Activated CD4-positive, alpha-beta T cell treated with anti-CD3 and anti-CD28 coated beads for 1 hour (primary cell): Measurements from ENCODE around the gene ZNF711.
"Not testable (repeated sequence)": the region's sequence is repeated elsewhere in the genome, so short reads cannot be mapped to it uniquely, and the experiment has no call there.

Experiments used
- DNase-seq: peaks from one replicate; pipeline ENCODE4 v3.0.0-alpha.2; 2020

ZNF711 gene

GRCh38 chrX:85243761-85244449 is at the start of gene ZNF711, which contains the start of gene SATL1:
Gene ZNF711 (plus strand): TSS chrX:85243991. CDS start chrX:85247573, 3,582 bp downstream.
Gene SATL1 (minus strand): TSS chrX:85243779. CDS start chrX:85108968, 134,811 bp downstream.
- no peak for DNase-seq

- no peak for DNase-seq
These were observed 47.5 kb upstream of the ZNF711 start for GRCh38 chrX:85196319-85196718.

- DNase-seq: no peak
These were observed 40.3 kb upstream of the ZNF711 start for GRCh38 chrX:85203461-85203970.

- no peak for DNase-seq
These were observed 29.8 kb upstream of the ZNF711 start for GRCh38 chrX:85213792-85214530.

- DNase-seq: no peak
These were observed 27.8 kb upstream of the ZNF711 start for GRCh38 chrX:85215946-85216345.

- no peak for DNase-seq
These were observed 22.4 kb upstream of the ZNF711 start for GRCh38 chrX:85221361-85221760.

GRCh38 chrX:85223359-85223758 is 20.4 kb upstream of the ZNF711 start:
- no peak for DNase-seq

GRCh38 chrX:85243155-85243554 is 636 bp upstream of the ZNF711 start:
- DNase-seq: no peak

- no peak for DNase-seq
These were observed 840 bp downstream of the ZNF711 start for GRCh38 chrX:85244450-85245211.

GRCh38 chrX:85285286-85285685 is 41.5 kb downstream of the ZNF711 start:
- DNase-seq: not testable (repeated sequence)

GRCh38 chrX:85288992-85289723 is 45.4 kb downstream of the ZNF711 start:
- DNase-seq: no peak

- DNase-seq: no peak
These were observed 59.8 kb downstream of the ZNF711 start for GRCh38 chrX:85303544-85303943.

- no peak for DNase-seq
These were observed 65.9 kb downstream of the ZNF711 start for GRCh38 chrX:85309717-85310116.

- not testable (repeated sequence) for DNase-seq
These were observed 67.6 kb downstream of the ZNF711 start for GRCh38 chrX:85311348-85311747.
